T-cell (primary cell): ENCODE results near the gene BCL2. TPM values are rescaled to one million over a fixed set of nuclear protein-coding genes. Genes with fewer than 3 reads are reported as not detected.

Source experiments
- ATAC-seq, 4 experiments: fragments of 200-7000 bp in 3 of 4; fragments of 150-1000 bp in 1 of 4; cut with Tn5 transposase; replicated peaks in 1 of 4; 1 replicate in 3 of 4; 2 replicates in 1 of 4; pipeline ENCODE4 v1.10.0; 2021; ENCODE audit warnings: moderate library complexity in 3 of 4, mild to moderate bottlenecking in 2 of 4, moderate number of reproducible peaks in 1 of 4
- CTCF ChIA-PET, 2 donors: fragments of 300-600 bp; sonication (Branson Sonifier 250); formaldehyde crosslinking; loops; one replicate each; lab custom pipeline; 2022; ENCODE audit warnings: antibody characterized with exemption in 2 of 2; lab: Charles Lee
- POLR2A ChIA-PET, 2 donors: fragments of 300-600 bp; sonication (Branson Sonifier 250); formaldehyde crosslinking; loops; one replicate each; lab custom pipeline; 2022; ENCODE audit warnings: antibody characterized with exemption in 2 of 2; lab: Charles Lee
- DNase-seq, 35 experiments: peaks; one replicate each; pipeline versions ENCODE4 v3.0.0 to v3.0.0-alpha.2; 2013 to 2023
- H3K27ac ChIP-seq: one replicate; pipeline ENCODE4 v1.5.1; 2013; ENCODE audit warnings: low read length
- H3K27me3 ChIP-seq, 2 experiments: replicated peaks in 1 of 2; 1 replicate in 1 of 2; 2 replicates in 1 of 2; pipeline versions ENCODE4 v1.6.1 to v1.7.0; 2013; ENCODE audit warnings: low read length in 1 of 2, mixed read lengths in 1 of 2; ENCODE audit not compliant: control insufficient read depth in 2 of 2, insufficient read depth in 2 of 2; ENCODE audit errors: extremely low read depth in 1 of 2
- H3K36me3 ChIP-seq, 2 donors: 1 replicate in 1 of 2; 2 replicates in 1 of 2; pipeline versions ENCODE4 v1.6.1 to v1.7.0; 2013; ENCODE audit warnings: low read length in 1 of 2; ENCODE audit not compliant: control insufficient read depth in 2 of 2, insufficient read depth in 1 of 2; ENCODE audit errors: extremely low read depth in 1 of 2
- H3K4me1 ChIP-seq, 2 experiments: 1 replicate in 1 of 2; 2 replicates in 1 of 2; pipeline versions ENCODE4 v1.6.1 to v1.7.0; 2013; ENCODE audit warnings: low read length in 2 of 2, mixed read lengths in 1 of 2; ENCODE audit not compliant: insufficient read depth in 2 of 2, control insufficient read depth in 1 of 2; ENCODE audit errors: extremely low read depth in 1 of 2
- H3K4me3 ChIP-seq, 2 donors: 1 replicate in 1 of 2; 2 replicates in 1 of 2; pipeline versions ENCODE4 v1.5.1 to v1.7.0; 2013; ENCODE audit warnings: mild to moderate bottlenecking in 2 of 2, low read length in 1 of 2, moderate library complexity in 1 of 2; ENCODE audit not compliant: control insufficient read depth in 1 of 2; ENCODE audit errors: extremely low read depth in 1 of 2
- H3K9me3 ChIP-seq: 2 replicates; pipeline ENCODE4 v1.7.0; 2013
- H3K27ac Mint-ChIP-seq, 2 donors: one replicate each; pipeline ENCODE4 v1.8.0; 2020 to 2021; ENCODE audit warnings: mild to moderate bottlenecking in 2 of 2, mixed read lengths in 2 of 2
- H3K27me3 Mint-ChIP-seq, 2 donors: one replicate each; pipeline ENCODE4 v1.8.0; 2021 to 2022; ENCODE audit warnings: mixed read lengths in 2 of 2
- H3K36me3 Mint-ChIP-seq: one replicate; pipeline ENCODE4 v1.8.0; 2021; ENCODE audit warnings: mixed read lengths
- H3K4me1 Mint-ChIP-seq, 3 donors: one replicate each; pipeline ENCODE4 v1.8.0; 2020 to 2022; ENCODE audit warnings: mixed read lengths in 3 of 3, mild to moderate bottlenecking in 1 of 3
- H3K4me3 Mint-ChIP-seq, 3 donors: one replicate each; pipeline ENCODE4 v1.8.0; 2020 to 2022; ENCODE audit warnings: mild to moderate bottlenecking in 3 of 3, mixed read lengths in 3 of 3, moderate library complexity in 3 of 3
- H3K9me3 Mint-ChIP-seq, 3 donors: one replicate each; pipeline ENCODE4 v1.8.0; 2020 to 2022; ENCODE audit warnings: mixed read lengths in 3 of 3
- WGBS: methylation state at CpG from one replicate; pipeline ENCODE4 v1.1.5; 2013; ENCODE audit warnings: missing lambda C conversion rate; ENCODE audit not compliant: insufficient coverage; 5-methylcytosine and 5-hydroxymethylcytosine counted together
- total RNA-seq, 35 experiments: library from RNA in 6 of 35; stranded (reverse) in 6 of 35; fragments of 120-200 nt in 1 of 35; gene quantifications; one replicate each; pipeline versions ENCODE4 v1.2.1 to v1.2.4 and lab custom pipeline; 2013 to 2026

BCL2 gene
- total RNA-seq, 5 donors from 2014 or later (not counting 1 experiment from before 2014, with no cell fraction given): 113 to 201 (median 123) TPM

DNA sequence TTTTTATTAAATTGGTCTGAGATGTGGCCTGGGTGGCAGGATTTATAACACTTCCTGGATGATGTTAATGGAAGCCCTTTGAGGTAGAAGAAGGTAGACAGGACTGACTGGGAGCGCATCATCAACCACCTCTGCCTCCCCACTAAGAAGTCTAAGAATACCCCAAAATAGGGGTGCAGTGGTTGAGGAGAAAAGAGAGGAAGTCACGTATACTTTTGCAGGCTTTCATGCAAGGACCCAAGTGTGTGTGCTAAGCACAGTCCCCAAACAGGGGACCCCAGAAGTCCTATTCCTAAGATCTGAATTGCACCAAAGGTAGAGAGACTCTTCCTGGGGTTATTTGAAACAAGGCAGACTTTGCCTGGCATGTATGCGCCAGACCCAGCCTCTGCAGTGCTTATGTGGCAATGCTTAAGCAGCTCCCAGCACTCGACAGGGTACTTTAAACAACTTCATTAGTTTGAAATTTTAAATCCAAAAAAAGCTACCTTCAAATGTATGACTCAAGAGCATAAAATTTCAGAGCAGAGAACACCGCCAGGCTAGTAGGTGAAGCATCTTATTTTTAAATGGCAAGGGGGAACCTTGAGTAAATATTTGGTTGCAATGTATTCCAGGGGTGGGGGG, 35.3 kb downstream of the BCL2 start:
- Mint-ChIP-seq H3K27ac (peak overlapping the region; percentile 45 to 49), H3K4me3 (peak overlapping the region in 1 of 3 donors; percentile 47), H3K36me3 (peaks cover 42% of the 10 kb centered on the region), H3K9me3 (no peaks in the 10 kb centered on the region), H3K4me1 (peaks cover 23 to 44% (median 27%) of the 10 kb centered on the region in 3 donors), H3K27me3 (no peaks in the 10 kb centered on the region)
- POLR2A ChIA-PET: interaction anchor here (0.5 to 0.6 kb wide), 3 partner anchors 23 to 65 kb away, joined by 3 to 4 read pairs (median 3); no protein-coding TSS in a partner anchor
- DNase-seq (no peak), ATAC-seq (no peak)
- H3K4me3 ChIP-seq: no peak overlapping the region
- peaks cover 10 to 35% of the 10 kb centered on the region in 2 experiments for H3K4me1 ChIP-seq
- CTCF ChIA-PET: no interaction called here
- no CpG with 5 or more reads among the region's 5 CpGs for WGBS
- no peak overlapping the region for H3K27ac ChIP-seq
- H3K27me3 ChIP-seq: no peaks in the 10 kb centered on the region
- no peaks in the 10 kb centered on the region for H3K9me3 ChIP-seq
- peaks cover 0 to 24% of the 10 kb centered on the region in 2 donors for H3K36me3 ChIP-seq

DNA sequence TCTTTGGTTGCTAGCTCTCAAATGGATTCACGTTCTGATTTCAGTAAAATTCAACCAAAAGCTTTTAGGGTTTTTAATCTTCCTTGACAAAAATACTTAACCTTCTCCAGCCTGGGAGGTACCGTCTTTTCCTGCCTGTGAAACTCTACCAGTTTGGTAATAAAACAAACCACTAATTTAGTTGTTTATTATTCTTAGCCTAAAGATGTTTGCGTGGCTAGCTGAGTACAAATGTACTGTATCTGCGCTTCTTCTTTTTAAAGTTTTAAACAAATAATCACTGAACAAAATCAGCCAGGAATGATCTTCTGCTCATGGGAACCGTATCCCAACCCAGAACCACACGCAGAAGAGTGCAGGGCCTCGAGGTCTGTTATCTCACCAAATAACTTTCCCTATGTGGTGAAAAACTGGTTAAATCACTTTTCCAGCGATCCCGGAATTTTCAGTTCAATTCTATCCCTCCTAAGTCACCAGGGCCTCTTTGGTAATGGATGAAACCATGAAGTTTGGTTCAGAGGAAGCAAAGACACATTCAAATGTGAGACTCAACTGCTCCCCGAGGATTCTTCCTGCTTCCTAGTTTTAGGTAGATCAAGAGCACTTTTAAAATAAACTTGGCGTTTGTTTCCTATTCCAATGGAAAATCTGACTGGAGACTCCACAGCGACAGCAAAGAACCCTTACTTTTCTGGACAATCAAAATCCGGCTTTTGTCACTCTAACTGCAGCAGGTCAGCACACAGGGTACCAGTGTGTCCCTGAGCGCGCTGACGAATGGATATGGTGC, 36.1 kb downstream of the BCL2 start:
- H3K4me1 Mint-ChIP-seq: peaks cover 31 to 51% (median 34%) of the 10 kb centered on the region in 3 donors
- peaks cover 47% of the 10 kb centered on the region for H3K36me3 Mint-ChIP-seq
- Histone ChIP-seq H3K27me3 (no peaks in the 10 kb centered on the region), H3K4me3 (no peak overlapping the region), H3K9me3 (no peaks in the 10 kb centered on the region), H3K27ac (no peak overlapping the region), H3K36me3 (peaks cover 0 to 24% of the 10 kb centered on the region in 2 donors), H3K4me1 (peaks cover 4 to 35% of the 10 kb centered on the region in 2 experiments)
- DNase-seq (no peak), ATAC-seq (no peak)
- 96% methylated on average over 5 of the region's 16 CpGs for WGBS
- H3K4me3 Mint-ChIP-seq: no peak overlapping the region
- peak overlapping the region in 1 of 2 donors; percentile 36 for H3K27ac Mint-ChIP-seq
- POLR2A ChIA-PET: interaction anchor here in 1 of 2 donors (0.5 kb wide), 1 partner anchor 23 kb away, joined by 3 read pairs; no protein-coding TSS in a partner anchor
- CTCF ChIA-PET: no interaction called here
- H3K27me3 Mint-ChIP-seq: no peaks in the 10 kb centered on the region
- H3K9me3 Mint-ChIP-seq: no peaks in the 10 kb centered on the region

DNA sequence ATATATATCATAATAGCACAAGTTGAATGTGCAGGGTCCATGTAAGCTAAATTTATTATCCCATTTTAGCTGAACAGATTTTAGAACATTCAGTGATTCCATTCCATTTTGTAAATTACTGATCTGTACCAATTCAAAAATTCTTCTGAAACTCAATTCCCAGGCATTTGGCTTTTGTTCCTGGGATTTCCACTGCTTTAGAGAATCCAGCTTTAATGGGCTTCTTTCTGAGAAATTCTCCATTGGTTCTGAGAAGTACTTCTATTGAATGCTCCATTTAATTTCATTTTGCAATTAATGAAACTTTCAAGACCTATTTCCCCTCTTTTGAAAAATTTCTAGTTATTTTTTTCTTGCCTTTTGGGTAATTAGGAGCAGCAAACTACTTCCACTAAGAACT, 36.8 kb downstream of the BCL2 start:
- ChIA-PET POLR2A (no interaction called here), CTCF (no interaction called here)
- no peak overlapping the region for H3K27ac ChIP-seq
- no peak overlapping the region for H3K4me3 Mint-ChIP-seq
- no peaks in the 10 kb centered on the region for H3K9me3 Mint-ChIP-seq
- no peaks in the 10 kb centered on the region for H3K27me3 Mint-ChIP-seq
- DNase-seq (no peak), ATAC-seq (no peak)
- no peak overlapping the region for H3K4me3 ChIP-seq
- H3K9me3 ChIP-seq: no peaks in the 10 kb centered on the region
- no peaks in the 10 kb centered on the region for H3K27me3 ChIP-seq
- no peak overlapping the region for H3K27ac Mint-ChIP-seq
- H3K36me3 ChIP-seq: peaks cover 0 to 24% of the 10 kb centered on the region in 2 donors
- peaks cover 4 to 41% of the 10 kb centered on the region in 2 experiments for H3K4me1 ChIP-seq
- peaks cover 54% of the 10 kb centered on the region for H3K36me3 Mint-ChIP-seq
- H3K4me1 Mint-ChIP-seq: peaks cover 38 to 58% (median 42%) of the 10 kb centered on the region in 3 donors

GRCh38 chr18:63273222-63273927, 46.2 kb downstream of the BCL2 start:
- Histone ChIP-seq H3K36me3 (peaks cover 0 to 2% of the 10 kb centered on the region in 2 donors), H3K27ac (no peak overlapping the region), H3K4me3 (no peak overlapping the region), H3K27me3 (no peaks in the 10 kb centered on the region), H3K9me3 (no peaks in the 10 kb centered on the region), H3K4me1 (peaks cover 9 to 22% of the 10 kb centered on the region in 2 experiments)
- peak in 1 of 4 experiments; percentile 43 for ATAC-seq
- CTCF ChIA-PET: interaction anchor here in 1 of 2 donors (0.6 to 0.7 kb wide), 2 partner anchors 10 to 173 kb away, joined by 3 to 4 read pairs; no protein-coding TSS in a partner anchor
- Mint-ChIP-seq H3K27me3 (no peaks in the 10 kb centered on the region), H3K4me1 (peaks cover 83 to 97% (median 93%) of the 10 kb centered on the region in 3 donors), H3K4me3 (no peak overlapping the region), H3K36me3 (peaks cover 37% of the 10 kb centered on the region), H3K27ac (peak overlapping the region; percentile 65 to 79), H3K9me3 (no peaks in the 10 kb centered on the region)
- DNase-seq: no peak
- POLR2A ChIA-PET: interaction anchor here (0.6 to 0.7 kb wide), 4 partner anchors 26 to 153 kb away, joined by 3 to 5 read pairs (median 4); no protein-coding TSS in a partner anchor
- 100% methylated on average over 2 of the region's 13 CpGs for WGBS

DNA sequence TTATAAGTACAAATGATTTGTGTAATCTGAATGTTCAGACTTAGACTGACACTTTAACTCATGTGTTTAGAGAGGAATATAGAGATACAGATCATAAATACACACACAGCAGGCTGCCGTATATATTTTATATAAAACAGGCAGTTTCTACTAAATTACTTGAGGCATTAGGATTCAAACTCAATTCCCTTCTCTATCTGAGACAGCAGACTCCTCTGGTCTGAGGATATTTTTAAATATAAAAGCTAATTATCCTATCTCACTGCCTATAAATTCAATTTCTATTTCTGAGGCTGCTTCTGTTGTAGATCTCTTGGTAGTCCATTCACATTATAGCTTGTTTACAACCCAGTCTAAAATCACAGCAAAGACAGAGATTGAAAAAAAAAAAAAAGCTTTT, 46.9 kb downstream of the BCL2 start:
- ChIA-PET POLR2A (interaction anchor here in 1 of 2 donors (0.6 kb wide), 1 partner anchor 45 kb away, joined by 4 read pairs; no protein-coding TSS in a partner anchor), CTCF (interaction anchor here (0.6 to 0.7 kb wide), 3 partner anchors 10 to 172 kb away, joined by 3 to 4 read pairs (median 3); no protein-coding TSS in a partner anchor)
- H3K4me1 ChIP-seq: peaks cover 17 to 23% of the 10 kb centered on the region in 2 experiments
- no peak overlapping the region for H3K27ac ChIP-seq
- peaks cover 32% of the 10 kb centered on the region for H3K36me3 Mint-ChIP-seq
- no peaks in the 10 kb centered on the region for H3K27me3 ChIP-seq
- H3K9me3 ChIP-seq: no peaks in the 10 kb centered on the region
- peaks cover 84 to 97% (median 94%) of the 10 kb centered on the region in 3 donors for H3K4me1 Mint-ChIP-seq
- DNase-seq (no peak), ATAC-seq (no peak)
- H3K4me3 Mint-ChIP-seq: no peak overlapping the region
- peaks cover 0 to 2% of the 10 kb centered on the region in 2 donors for H3K36me3 ChIP-seq
- H3K27me3 Mint-ChIP-seq: no peaks in the 10 kb centered on the region
- H3K27ac Mint-ChIP-seq: peak overlapping the region; percentile 65 to 79
- WGBS: no CpG with 5 or more reads among the region's 1 CpG
- no peaks in the 10 kb centered on the region for H3K9me3 Mint-ChIP-seq
- H3K4me3 ChIP-seq: no peak overlapping the region
